Measurements from ENCODE around the gene JUNB. TPM values are rescaled to one million over a fixed set of nuclear protein-coding genes. Genes with fewer than 3 reads are reported as not detected.
A peak's percentile ranks its signal among the peaks of the same experiment; 100 is the strongest.

JUNB gene
- total and polyA plus RNA-seq, 5 donors from 2014 or later = 582 to 2,802 (median 812) TPM

- H3K9me3 Mint-ChIP-seq = no peaks in the 10 kb centered on the region
- peaks cover 3 to 35% (median 22%) of the 10 kb centered on the region in 4 donors for H3K4me1 Mint-ChIP-seq
- H3K27ac Mint-ChIP-seq = peak overlapping the region in 1 of 3 donors; percentile 95
These were observed 7.9 kb upstream of the JUNB start for GRCh38 chr19:12783291-12783848.

DNA sequence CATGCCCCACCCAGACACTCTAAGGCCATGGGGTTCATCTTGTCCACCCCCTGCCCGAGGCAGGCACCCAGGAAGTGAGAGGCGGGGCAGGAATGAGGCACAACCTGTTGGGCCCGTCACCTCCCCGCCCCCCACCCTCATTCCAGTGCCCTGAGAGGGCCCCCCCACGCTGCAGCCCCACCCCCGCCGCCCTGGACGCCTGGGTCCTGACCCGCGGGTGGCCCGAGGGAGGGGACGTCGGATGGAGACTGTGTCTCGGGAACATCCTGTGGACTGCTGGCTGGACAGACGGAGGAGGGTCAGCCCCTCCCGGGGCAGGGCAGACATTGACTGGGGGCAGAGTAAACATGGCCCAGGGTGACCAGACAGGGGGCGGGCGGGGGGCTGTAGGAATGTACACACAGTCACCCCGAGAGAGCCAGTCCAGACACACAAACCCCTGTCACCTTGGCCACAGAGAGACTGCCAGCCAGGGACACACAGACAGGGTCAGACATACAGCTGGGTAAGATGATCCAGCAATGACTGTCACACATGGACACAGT is 7.4 kb upstream of the JUNB start:
- DNase-seq = no peak
- Mint-ChIP-seq H3K9me3 (no peaks in the 10 kb centered on the region), H3K4me1 (peaks cover 0 to 34% (median 18%) of the 10 kb centered on the region in 4 donors), H3K4me3 (peak overlapping the region; percentile 76 to 93 (median 84)), H3K36me3 (no peaks in the 10 kb centered on the region), H3K27ac (peak overlapping the region in 1 of 3 donors; percentile 95), H3K27me3 (no peaks in the 10 kb centered on the region)
- peak overlapping the region; percentile 35 for H3K4me3 ChIP-seq (ENCODE audit: low read depth, low read length)
- no peaks in the 10 kb centered on the region for H3K9me3 ChIP-seq (ENCODE audit: control insufficient read depth in 2 of 2, low read length in 2 of 2)
- peak overlapping the region; percentile 100 for H3K27ac ChIP-seq (ENCODE audit: insufficient read depth, low read length, poor library complexity, severe bottlenecking)
- no peaks in the 10 kb centered on the region for H3K27me3 ChIP-seq (ENCODE audit: control insufficient read depth, insufficient read depth, low read length)
- H3K36me3 ChIP-seq (ENCODE audit: control insufficient read depth, insufficient read depth, low read length) = no peaks in the 10 kb centered on the region
- H3K4me1 ChIP-seq (ENCODE audit: control insufficient read depth, insufficient read depth, low read length, poor library complexity, severe bottlenecking) = peaks cover 67% of the 10 kb centered on the region
- ATAC-seq (ENCODE audit: low read depth in 2 of 2) = no peak

More at GRCh38 chr19:12783291-12783848, 7.9 kb upstream of the JUNB start:
- Histone ChIP-seq H3K27me3 (ENCODE audit: control insufficient read depth, insufficient read depth, low read length) (no peaks in the 10 kb centered on the region), H3K4me1 (ENCODE audit: control insufficient read depth, insufficient read depth, low read length, poor library complexity, severe bottlenecking) (peaks cover 67% of the 10 kb centered on the region), H3K36me3 (ENCODE audit: control insufficient read depth, insufficient read depth, low read length) (no peaks in the 10 kb centered on the region), H3K4me3 (ENCODE audit: low read depth, low read length) (peak overlapping the region; percentile 35), H3K9me3 (ENCODE audit: control insufficient read depth in 2 of 2, low read length in 2 of 2) (no peaks in the 10 kb centered on the region), H3K27ac (ENCODE audit: insufficient read depth, low read length, poor library complexity, severe bottlenecking) (peak overlapping the region; percentile 100)
- H3K36me3 Mint-ChIP-seq = no peaks in the 10 kb centered on the region
- H3K27me3 Mint-ChIP-seq = no peaks in the 10 kb centered on the region
- ATAC-seq (ENCODE audit: low read depth in 2 of 2) = no peak
- peak overlapping the region; percentile 76 to 93 (median 84) for H3K4me3 Mint-ChIP-seq
- peak in 1 of 3 donors; percentile 70 for DNase-seq

DNA sequence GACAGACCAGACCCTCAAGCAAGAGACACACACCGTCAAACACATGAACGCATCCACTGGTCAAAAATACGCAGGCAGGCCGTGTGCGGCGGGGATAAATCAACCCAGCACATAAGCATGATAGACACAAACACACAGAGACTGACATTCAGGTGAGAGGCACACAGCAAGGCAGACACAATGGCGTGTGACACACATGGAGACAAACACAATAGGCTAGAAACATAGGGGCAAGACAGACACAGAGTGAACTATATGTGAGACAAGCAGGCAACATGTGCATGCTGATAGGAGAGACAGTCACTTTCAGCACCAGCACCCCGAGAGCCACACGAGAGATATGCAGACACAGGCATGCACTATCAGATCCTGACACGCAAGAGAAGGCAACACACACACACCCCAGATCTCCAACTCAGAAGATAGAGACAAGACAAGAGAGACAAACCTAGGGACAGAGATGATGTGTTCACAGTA is 6.9 kb upstream of the JUNB start:
- peak overlapping the region; percentile 100 for H3K27ac ChIP-seq (ENCODE audit: insufficient read depth, low read length, poor library complexity, severe bottlenecking)
- H3K36me3 ChIP-seq (ENCODE audit: control insufficient read depth, insufficient read depth, low read length) = no peaks in the 10 kb centered on the region
- Mint-ChIP-seq H3K4me3 (no peak overlapping the region), H3K36me3 (no peaks in the 10 kb centered on the region), H3K9me3 (no peaks in the 10 kb centered on the region), H3K4me1 (peaks cover 0 to 35% (median 19%) of the 10 kb centered on the region in 4 donors), H3K27ac (no peak overlapping the region), H3K27me3 (no peaks in the 10 kb centered on the region)
- H3K27me3 ChIP-seq (ENCODE audit: control insufficient read depth, insufficient read depth, low read length) = no peaks in the 10 kb centered on the region
- H3K9me3 ChIP-seq (ENCODE audit: control insufficient read depth in 2 of 2, low read length in 2 of 2) = no peaks in the 10 kb centered on the region
- H3K4me1 ChIP-seq (ENCODE audit: control insufficient read depth, insufficient read depth, low read length, poor library complexity, severe bottlenecking) = peaks cover 67% of the 10 kb centered on the region
- peak; percentile 5 to 14 for ATAC-seq (ENCODE audit: low read depth in 2 of 2)
- DNase-seq = peak in 2 of 3 donors; percentile 27 to 59
- H3K4me3 ChIP-seq (ENCODE audit: low read depth, low read length) = peak overlapping the region; percentile 29

DNA sequence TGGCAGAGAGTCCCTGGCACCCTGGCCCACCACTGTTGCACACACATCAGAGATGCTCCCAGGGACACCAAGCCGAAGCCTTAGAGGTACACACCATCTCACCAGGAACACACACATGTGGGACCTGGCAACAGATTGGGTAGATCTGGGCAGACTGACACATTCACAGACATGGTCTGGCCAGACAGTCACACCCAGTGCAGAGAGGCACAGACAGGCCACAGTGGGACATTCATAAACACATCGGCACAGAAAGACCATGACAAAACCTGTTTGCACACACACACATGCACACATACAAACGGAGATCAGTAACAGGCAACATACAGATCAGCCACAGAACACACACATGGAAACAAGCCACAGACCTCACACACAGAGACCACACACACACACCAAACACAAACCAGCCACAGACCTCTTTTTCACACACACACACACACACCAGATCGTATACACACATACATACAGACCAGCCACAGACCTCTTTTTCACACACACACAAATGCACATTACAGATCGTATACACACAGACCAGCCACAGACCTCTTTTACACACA is 6.3 kb upstream of the JUNB start:
- no peaks in the 10 kb centered on the region for H3K36me3 Mint-ChIP-seq
- DNase-seq (peak in 2 of 3 donors; percentile 25 to 54), ATAC-seq (ENCODE audit: low read depth in 2 of 2) (no peak)
- H3K4me3 Mint-ChIP-seq = no peak overlapping the region
- no peak overlapping the region for H3K27ac Mint-ChIP-seq
- Histone ChIP-seq H3K27ac (ENCODE audit: insufficient read depth, low read length, poor library complexity, severe bottlenecking) (peak overlapping the region; percentile 100), H3K27me3 (ENCODE audit: control insufficient read depth, insufficient read depth, low read length) (no peaks in the 10 kb centered on the region), H3K9me3 (ENCODE audit: control insufficient read depth in 2 of 2, low read length in 2 of 2) (no peaks in the 10 kb centered on the region), H3K36me3 (ENCODE audit: control insufficient read depth, insufficient read depth, low read length) (no peaks in the 10 kb centered on the region), H3K4me3 (ENCODE audit: low read depth, low read length) (peak overlapping the region; percentile 29), H3K4me1 (ENCODE audit: control insufficient read depth, insufficient read depth, low read length, poor library complexity, severe bottlenecking) (peaks cover 70% of the 10 kb centered on the region)
- no peaks in the 10 kb centered on the region for H3K9me3 Mint-ChIP-seq
- peaks cover 0 to 29% (median 16%) of the 10 kb centered on the region in 4 donors for H3K4me1 Mint-ChIP-seq
- no peaks in the 10 kb centered on the region for H3K27me3 Mint-ChIP-seq

GRCh38 chr19:12785431-12786031 is 5.8 kb upstream of the JUNB start:
- peak in 1 of 3 donors; percentile 42 for DNase-seq
- no peaks in the 10 kb centered on the region for H3K36me3 ChIP-seq (ENCODE audit: control insufficient read depth, insufficient read depth, low read length)

DNA sequence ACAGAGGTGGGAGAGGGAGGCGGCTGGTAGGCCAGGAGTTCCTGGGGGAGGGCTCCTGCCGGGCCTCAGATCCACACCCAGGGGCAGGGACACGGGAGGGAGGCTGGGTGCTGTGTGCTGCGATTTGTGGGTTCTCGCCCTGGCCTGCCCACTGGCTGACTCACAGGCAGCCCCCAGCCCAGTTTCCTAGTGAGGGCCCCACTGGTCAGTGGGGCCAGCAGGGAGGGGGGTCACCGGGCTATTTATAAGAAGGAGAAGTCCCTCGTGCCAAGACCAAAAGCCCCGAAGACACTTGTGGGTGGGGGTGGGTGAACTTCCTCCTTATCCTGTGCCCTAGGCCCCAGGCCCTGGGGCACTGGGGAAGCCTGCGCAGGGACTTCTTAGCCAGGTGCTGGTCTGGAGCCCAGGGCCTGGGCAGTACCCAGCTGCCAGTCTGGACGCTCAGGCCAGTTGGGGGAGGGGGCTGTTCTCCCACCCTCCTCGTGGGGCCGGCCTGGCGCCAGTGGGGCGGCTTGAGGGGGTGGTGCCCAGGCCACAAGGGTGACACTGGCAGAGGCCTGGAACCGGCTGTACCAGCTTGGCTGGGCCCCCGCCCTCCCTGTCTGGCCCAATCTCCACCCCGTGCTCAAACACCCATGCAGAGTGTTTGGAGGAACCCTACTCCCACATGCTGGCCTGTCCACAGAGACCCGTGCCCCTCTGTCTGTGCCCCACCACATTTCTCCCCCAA is 5.0 kb upstream of the JUNB start:
- no peaks in the 10 kb centered on the region for H3K36me3 ChIP-seq (ENCODE audit: control insufficient read depth, insufficient read depth, low read length)
- Mint-ChIP-seq H3K27me3 (peaks cover 8% of the 10 kb centered on the region), H3K36me3 (no peaks in the 10 kb centered on the region), H3K9me3 (peaks cover 0 to 2% (median 0%) of the 10 kb centered on the region in 7 donors), H3K4me3 (no peak overlapping the region), H3K27ac (peak overlapping the region in 2 of 3 donors; percentile 72 to 90), H3K4me1 (peaks cover 0 to 37% (median 19%) of the 10 kb centered on the region in 4 donors)
- H3K27me3 ChIP-seq (ENCODE audit: control insufficient read depth, insufficient read depth, low read length) = no peaks in the 10 kb centered on the region
- H3K27ac ChIP-seq (ENCODE audit: insufficient read depth, low read length, poor library complexity, severe bottlenecking) = peak overlapping the region; percentile 100
- DNase-seq (peak in 1 of 3 donors; percentile 36), ATAC-seq (ENCODE audit: low read depth in 2 of 2) (no peak)
- peaks cover 80% of the 10 kb centered on the region for H3K4me1 ChIP-seq (ENCODE audit: control insufficient read depth, insufficient read depth, low read length, poor library complexity, severe bottlenecking)
- H3K9me3 ChIP-seq (ENCODE audit: control insufficient read depth in 2 of 2, low read length in 2 of 2) = no peaks in the 10 kb centered on the region
- no peak overlapping the region for H3K4me3 ChIP-seq (ENCODE audit: low read depth, low read length)

More at GRCh38 chr19:12785431-12786031, 5.8 kb upstream of the JUNB start:
- Histone ChIP-seq H3K27ac (ENCODE audit: insufficient read depth, low read length, poor library complexity, severe bottlenecking) (peak overlapping the region; percentile 100), H3K27me3 (ENCODE audit: control insufficient read depth, insufficient read depth, low read length) (no peaks in the 10 kb centered on the region), H3K4me1 (ENCODE audit: control insufficient read depth, insufficient read depth, low read length, poor library complexity, severe bottlenecking) (peaks cover 76% of the 10 kb centered on the region), H3K4me3 (ENCODE audit: low read depth, low read length) (peak overlapping the region; percentile 29), H3K9me3 (ENCODE audit: control insufficient read depth in 2 of 2, low read length in 2 of 2) (no peaks in the 10 kb centered on the region)
- peaks cover 0 to 32% (median 16%) of the 10 kb centered on the region in 4 donors for H3K4me1 Mint-ChIP-seq
- no peaks in the 10 kb centered on the region for H3K9me3 Mint-ChIP-seq
- H3K27ac Mint-ChIP-seq = no peak overlapping the region
- H3K4me3 Mint-ChIP-seq = no peak overlapping the region
- no peak for ATAC-seq (ENCODE audit: low read depth in 2 of 2)
- no peaks in the 10 kb centered on the region for H3K36me3 Mint-ChIP-seq
- H3K27me3 Mint-ChIP-seq = peaks cover 4% of the 10 kb centered on the region

- Mint-ChIP-seq H3K4me3 (no peak overlapping the region), H3K27ac (peak overlapping the region; percentile 72 to 93 (median 90)), H3K36me3 (no peaks in the 10 kb centered on the region), H3K9me3 (peaks cover 0 to 3% (median 0%) of the 10 kb centered on the region in 7 donors), H3K27me3 (peaks cover 14% of the 10 kb centered on the region), H3K4me1 (peaks cover 0 to 30% (median 16%) of the 10 kb centered on the region in 4 donors)
- Histone ChIP-seq H3K27ac (ENCODE audit: insufficient read depth, low read length, poor library complexity, severe bottlenecking) (peak overlapping the region; percentile 100), H3K9me3 (ENCODE audit: control insufficient read depth in 2 of 2, low read length in 2 of 2) (no peaks in the 10 kb centered on the region), H3K27me3 (ENCODE audit: control insufficient read depth, insufficient read depth, low read length) (no peaks in the 10 kb centered on the region), H3K4me3 (ENCODE audit: low read depth, low read length) (no peak overlapping the region), H3K4me1 (ENCODE audit: control insufficient read depth, insufficient read depth, low read length, poor library complexity, severe bottlenecking) (peaks cover 73% of the 10 kb centered on the region), H3K36me3 (ENCODE audit: control insufficient read depth, insufficient read depth, low read length) (no peaks in the 10 kb centered on the region)
- DNase-seq = no peak
- no peak for ATAC-seq (ENCODE audit: low read depth in 2 of 2)
These were observed 4.3 kb upstream of the JUNB start for GRCh38 chr19:12786952-12787351.

Data from CD4-positive, CD25-positive, alpha-beta regulatory T cell (primary cell).